ENCODE results near the gene S100A14.
"Not testable (repeated sequence)": the region's sequence is repeated elsewhere in the genome, so short reads cannot be mapped to it uniquely, and the experiment has no call there.

The S100A14 gene

GRCh38 chr1:153640213-153640612 is 24.1 kb upstream of the S100A14 start:
- not testable (repeated sequence) for FAIRE-seq; DNase-seq (ENCODE audit: insufficient read length, low spot score)

GRCh38 chr1:153639280-153639679 is 23.2 kb upstream of the S100A14 start:
- DNase-seq (ENCODE audit: insufficient read length, low spot score) (no peak), FAIRE-seq (no peak)

GRCh38 chr1:153638261-153638660 is 22.1 kb upstream of the S100A14 start:
- no peak for DNase-seq (ENCODE audit: insufficient read length, low spot score)
- no peak for FAIRE-seq

- DNase-seq (ENCODE audit: insufficient read length, low spot score) (no peak), FAIRE-seq (no peak)
These were observed 20.2 kb upstream of the S100A14 start for GRCh38 chr1:153636312-153636711.

- DNase-seq (ENCODE audit: insufficient read length, low spot score) (no peak), FAIRE-seq (no peak)
These were observed 19.7 kb upstream of the S100A14 start for GRCh38 chr1:153635872-153636271.

DNA sequence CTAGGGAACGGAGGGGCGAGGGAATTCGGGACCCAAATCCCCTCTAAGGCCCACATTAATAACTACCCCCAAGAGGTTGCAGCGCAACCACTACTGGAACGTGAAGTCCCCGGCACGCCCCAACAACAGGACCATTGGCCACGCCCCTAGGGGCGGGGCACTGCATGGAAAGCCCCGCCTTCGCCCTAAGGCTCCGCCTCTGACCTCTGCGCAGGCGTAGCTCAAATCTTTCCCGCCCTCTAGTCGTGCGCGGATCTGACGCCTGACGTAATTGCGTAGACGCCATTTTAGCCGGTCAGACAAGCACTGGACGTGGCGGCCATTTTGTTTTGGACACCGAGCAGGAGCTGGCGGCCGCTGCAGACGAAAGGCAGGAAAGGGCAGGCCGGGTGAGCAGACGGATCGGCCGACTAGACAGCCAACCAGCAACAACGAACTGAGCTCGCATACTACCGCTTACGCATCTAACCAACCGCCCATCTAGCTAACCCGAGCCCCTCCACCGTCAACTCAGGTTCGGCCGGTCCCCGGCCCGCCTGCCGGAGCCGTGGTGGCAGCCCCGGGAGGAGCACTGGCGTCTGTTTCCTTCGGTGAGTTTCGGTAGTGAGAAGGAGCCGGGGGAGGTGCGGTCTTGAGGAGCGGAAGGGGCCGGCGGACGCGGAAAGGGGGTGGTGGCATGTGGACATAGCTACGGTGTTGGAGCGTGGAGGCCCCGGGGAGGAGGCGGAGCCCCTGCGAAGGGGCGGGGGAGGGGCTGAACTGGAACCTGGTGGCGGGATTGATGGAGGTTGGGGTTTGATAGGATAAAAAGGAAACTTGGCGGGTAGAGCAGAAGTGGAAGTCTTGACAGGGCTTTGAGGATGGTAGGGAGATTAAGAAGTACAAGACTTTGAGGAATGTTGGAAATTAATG is 17.9 kb upstream of the S100A14 start, which contains the start of gene CHTOP:
TSS of gene CHTOP (plus strand) at position 313 of the 912 bp plus-strand sequence. CDS start 2,523 bp downstream, outside the sequence.
- DNase-seq (ENCODE audit: insufficient read length, low spot score) (peak; percentile 97), FAIRE-seq (peak; percentile 97)

- FAIRE-seq (no peak), DNase-seq (ENCODE audit: insufficient read length, low spot score) (no peak)
These were observed 17.1 kb upstream of the S100A14 start for GRCh38 chr1:153633161-153633753.

DNA sequence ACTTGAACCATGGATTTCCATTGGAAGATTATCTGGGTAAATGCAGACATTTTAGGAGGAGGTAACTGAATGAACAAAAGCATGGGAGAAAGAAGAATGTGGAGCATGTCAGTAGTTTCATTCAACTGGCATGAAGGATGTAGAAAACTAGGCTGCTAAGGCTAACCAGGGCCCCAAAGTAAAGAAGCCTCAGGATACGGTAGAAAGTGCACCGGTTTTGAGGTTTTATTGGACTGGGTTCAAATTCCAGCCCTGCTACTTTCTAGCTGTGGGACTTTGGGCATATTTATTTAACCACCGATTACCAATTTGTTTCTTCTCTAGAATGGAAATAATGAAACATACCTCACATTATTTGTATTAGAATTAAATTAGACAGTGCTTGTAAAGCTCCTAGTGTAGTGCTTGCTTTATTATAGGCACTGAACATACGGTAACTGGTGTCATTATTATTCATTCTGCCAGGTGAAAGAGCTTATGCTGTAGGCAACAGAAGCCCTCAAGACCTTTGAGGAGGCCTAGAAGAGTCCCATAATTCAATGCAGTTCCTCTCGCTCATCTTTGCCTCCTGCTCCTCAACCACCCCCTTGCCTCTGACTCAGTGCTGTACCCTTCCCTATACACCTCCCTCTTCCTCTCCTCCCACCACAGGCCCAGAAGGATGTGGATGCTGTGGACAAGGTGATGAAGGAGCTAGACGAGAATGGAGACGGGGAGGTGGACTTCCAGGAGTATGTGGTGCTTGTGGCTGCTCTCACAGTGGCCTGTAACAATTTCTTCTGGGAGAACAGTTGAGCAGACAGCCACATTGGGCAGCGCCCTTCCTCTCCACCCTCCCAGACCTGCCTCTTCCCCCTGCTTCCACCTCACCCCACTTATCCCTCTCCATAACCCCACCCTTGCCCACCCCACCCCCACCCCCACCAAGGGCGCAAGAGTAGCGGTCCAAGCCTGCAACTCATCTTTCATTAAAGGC is 15.2 kb upstream of the S100A14 start:
- FAIRE-seq (no peak), DNase-seq (ENCODE audit: insufficient read length, low spot score) (no peak)

DNA sequence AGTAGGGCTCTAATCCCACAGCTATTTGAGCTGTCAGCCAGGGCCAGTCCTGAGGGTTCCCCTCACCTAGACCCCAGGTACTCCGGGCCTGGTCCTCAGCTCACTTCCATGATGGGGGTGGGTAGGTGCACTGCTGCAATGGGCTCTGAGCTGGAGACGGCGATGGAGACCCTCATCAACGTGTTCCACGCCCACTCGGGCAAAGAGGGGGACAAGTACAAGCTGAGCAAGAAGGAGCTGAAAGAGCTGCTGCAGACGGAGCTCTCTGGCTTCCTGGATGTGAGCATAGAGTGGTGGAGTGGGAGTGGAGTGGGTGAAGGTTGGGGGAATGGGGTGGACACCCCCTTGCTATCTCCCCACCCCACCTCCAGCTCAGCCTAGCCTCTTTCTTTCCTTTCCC is 14.3 kb upstream of the S100A14 start:
- FAIRE-seq: no peak

GRCh38 chr1:153629971-153630370 is 13.8 kb upstream of the S100A14 start:
- FAIRE-seq: no peak

More for the DNA sequence above, 14.3 kb upstream of the S100A14 start:
- DNase-seq (ENCODE audit: insufficient read length, low spot score): no peak

GRCh38 chr1:153629343-153629665 is 13.2 kb upstream of the S100A14 start:
- no peak for DNase-seq (ENCODE audit: insufficient read length, low spot score)
- no peak for FAIRE-seq

More at GRCh38 chr1:153629971-153630370, 13.8 kb upstream of the S100A14 start:
- DNase-seq (ENCODE audit: insufficient read length, low spot score): no peak

DNA sequence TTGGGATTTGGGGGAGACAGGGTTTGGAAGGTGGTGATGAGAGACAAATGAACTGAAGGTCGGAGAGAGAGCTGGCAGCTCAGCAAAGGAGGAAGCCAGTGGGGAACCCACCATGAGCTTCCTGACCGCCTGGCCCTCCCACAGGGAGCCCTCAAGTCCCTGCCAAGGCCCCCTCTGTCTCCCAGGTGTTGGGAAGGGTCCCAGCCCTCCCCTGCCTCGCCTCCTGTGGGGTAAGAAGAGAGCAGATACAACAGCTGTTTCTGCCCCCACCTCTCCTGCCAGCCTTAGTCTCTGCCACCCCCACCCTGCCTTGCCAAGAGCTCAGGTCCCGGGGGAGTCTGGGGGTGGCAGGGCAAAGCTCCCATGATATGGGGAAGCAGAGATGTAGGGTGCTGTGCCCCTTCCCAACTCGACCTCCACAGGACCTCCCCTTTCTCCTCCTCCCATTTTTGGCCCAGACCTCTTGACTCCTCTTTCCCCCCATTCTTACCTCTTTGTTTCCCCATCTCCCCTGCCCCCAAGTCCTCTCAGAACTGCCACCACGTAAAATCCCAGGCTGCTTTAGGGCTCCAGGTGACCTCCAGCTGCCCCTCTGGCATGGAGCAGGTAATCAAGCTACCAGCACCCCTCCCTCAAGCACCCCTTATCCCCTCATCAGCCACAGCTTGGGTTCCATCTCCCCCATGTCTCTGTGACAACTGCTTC is 12.7 kb upstream of the S100A14 start:
- no peak for DNase-seq (ENCODE audit: insufficient read length, low spot score)
- FAIRE-seq: no peak

DNA sequence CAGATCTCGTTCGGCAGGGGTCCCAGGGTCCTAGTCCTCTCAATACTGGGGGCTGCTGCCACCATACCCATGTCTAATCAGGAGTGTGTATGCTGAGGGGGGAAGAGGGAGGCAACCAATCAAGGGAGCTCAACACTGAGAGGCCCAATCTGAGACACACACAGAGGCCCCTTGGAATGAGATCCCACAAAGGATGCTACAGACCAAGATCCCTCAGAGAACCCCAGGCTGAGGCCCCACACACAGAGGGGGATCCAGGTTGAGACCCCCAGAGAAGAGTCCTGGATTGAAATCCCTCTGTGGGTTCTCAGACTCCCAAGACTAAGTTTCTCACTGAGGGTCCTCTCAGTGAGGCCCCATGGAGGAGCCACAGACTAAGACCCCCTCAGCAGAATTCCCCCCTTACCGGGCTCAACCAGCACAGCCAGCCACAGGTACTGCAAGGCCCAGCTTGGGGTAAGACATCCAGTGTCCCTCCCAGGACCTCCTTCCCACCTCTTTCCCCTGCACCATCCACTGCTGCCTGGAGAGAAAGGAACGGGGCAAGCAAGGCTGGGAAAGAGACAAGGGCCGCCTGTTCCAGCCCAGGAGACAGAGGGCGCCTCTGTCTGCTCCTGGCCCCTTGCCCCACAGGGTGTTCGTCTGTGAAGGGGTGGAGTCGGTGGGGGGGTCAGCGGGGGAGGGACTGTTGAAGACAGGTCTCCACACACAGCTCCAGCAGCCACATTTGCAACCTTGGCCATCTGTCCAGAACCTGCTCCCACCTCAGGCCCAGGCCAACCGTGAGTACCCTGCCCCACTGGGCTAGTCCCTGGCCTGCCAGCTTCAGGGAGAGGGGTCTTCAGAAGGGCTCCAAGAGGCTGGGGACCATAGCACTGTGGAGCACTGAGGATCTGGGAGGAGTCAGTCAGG is 11.8 kb upstream of the S100A14 start, which contains the start of gene S100A1:
TSS of gene S100A1 (plus strand) at position 720 of the 912 bp plus-strand sequence. CDS start 2,088 bp downstream, outside the sequence.
- no peak for FAIRE-seq

GRCh38 chr1:153626904-153627714 is 11.0 kb upstream of the S100A14 start, which contains the start of gene S100A13:
Gene S100A13, minus strand, starts transcription at chr1:153627505. Its CDS starts 1,033 bp downstream, at chr1:153626472.
- DNase-seq (ENCODE audit: insufficient read length, low spot score) (no peak), FAIRE-seq (no peak)

More for the DNA sequence above, 11.8 kb upstream of the S100A14 start, which contains the start of gene S100A1:
- DNase-seq (ENCODE audit: insufficient read length, low spot score): no peak

GRCh38 chr1:153626477-153626903 is 10.4 kb upstream of the S100A14 start:
- DNase-seq (ENCODE audit: insufficient read length, low spot score): no peak
- no peak for FAIRE-seq

DNA sequence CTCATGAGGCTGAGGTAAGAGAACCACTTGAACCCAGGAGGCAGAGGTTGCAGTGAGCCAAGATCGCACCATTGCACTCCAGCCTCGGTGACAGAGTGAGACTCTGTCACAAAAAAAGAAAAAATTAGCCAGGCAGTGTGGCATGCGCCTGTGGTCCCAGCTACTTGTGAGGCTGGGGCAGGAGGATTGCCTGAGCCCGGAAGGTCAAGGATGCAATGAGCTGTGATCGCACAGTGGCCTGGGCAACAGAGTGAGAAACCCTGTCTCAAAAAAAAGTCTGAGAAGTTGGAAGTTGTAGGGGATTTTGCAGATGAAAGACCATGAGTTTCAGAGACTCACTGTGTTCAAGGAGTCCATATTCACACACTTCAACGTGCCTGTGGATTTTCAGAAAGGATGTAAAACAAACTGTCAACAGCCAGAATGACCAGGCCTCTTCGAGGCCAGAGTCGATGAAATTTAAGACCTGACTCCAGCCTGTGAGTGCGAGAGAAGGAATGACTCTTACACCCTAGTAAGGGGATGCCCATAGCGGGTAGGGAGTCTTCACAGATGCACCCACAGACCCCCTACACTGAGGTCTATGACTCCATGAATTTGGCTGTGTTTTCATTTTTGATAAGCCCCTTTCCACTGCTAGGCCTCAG is 9.0 kb upstream of the S100A14 start:
- DNase-seq (ENCODE audit: insufficient read length, low spot score): no peak
- no peak for FAIRE-seq

DNA sequence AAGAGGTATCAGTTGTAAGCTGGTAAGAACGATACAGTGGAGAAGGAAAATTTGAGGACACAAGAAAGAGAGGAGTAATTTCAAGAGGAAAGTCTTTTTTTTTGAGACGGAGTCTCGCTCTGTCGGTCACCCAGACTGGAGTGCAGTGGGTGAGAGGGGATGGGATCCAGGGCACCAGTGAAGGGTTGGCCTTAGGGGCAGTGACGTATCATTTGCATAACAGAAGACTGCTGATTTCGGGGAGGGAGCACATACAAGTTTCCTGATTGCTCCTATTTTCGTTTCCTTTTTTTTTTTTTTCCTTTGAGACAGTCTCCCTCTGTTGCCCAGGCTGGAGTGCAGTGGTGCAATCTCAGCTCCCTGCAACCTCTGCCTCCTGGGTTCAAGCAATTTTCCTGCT is 7.0 kb upstream of the S100A14 start:
- FAIRE-seq: no peak
- DNase-seq (ENCODE audit: insufficient read length, low spot score): no peak

Measured in GM19239 (cell line).